Limb (tissue), 2 donors: ENCODE data around the gene ABCA5.
"Not testable (repeated sequence)": the region's sequence is repeated elsewhere in the genome, so short reads cannot be mapped to it uniquely, and the experiment has no call there.

Source experiments
- DNase-seq, 2 donors: peaks; one replicate each; pipeline ENCODE4 v3.0.0-alpha.2; 2016; ENCODE audit errors: extremely low spot score in 2 of 2

ABCA5 gene

DNA sequence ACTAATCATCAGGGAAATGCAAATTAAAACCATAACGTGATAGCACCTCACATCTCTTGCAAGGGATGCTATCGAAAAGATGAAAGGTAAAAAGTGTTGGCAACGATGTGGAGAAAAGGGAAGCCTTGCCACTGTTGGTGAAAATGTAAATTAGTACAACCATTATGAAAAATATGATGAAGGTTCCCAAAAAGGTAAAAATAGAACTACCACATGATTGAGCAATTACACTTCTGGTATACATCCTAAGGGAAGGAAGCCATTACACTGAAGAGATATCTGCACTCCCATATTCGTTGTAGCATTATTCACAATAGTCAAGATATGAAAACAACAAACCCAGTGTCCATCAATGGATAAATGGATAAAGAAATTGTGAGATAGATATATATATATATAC is 119.8 kb downstream of the ABCA5 start:
- no peak for DNase-seq

DNA sequence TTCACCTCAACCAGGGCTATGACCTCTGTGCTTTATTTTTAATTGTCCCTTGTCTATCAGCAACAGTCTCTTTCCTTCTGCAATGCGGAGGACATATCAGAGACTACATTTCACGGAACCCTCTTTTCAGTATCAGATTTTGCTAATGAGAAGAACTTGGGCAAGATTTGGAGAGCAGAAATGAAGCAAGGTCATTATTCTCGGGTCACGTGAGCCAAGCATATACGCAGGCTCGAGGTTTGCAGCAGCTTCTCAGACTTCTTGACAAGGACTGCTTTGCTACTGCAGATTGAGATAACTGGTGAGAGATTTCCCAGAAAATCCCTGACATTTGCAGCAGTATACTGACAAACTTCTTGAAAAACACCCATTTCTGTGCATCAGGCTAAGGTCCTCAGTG is 128.7 kb downstream of the ABCA5 start:
- no peak for DNase-seq

DNA sequence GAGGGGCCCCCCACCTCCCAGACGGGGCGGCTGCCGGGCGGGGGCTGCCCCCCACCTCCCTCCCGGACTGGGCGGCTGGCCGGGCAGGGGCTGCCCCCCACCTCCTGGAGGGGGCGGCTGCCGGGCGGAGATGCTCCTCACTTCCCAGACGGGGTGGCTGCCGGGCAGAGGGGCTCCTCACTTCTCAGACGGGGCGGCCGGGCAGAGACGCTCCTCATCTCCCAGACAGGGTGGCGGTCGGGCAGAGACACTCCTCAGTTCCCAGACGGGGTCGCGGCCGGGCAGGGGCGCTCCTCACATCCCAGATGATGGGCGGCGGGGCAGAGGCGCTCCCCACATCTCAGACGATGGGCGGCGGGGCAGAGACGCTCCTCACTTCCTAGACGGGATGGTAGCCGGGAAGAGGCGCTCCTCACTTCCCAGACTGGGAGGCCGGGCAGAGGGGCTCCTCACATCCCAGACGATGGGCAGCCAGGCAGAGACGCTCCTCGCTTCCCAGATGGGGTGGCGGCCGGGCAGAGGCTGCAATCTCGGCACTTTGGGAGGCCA is 130.8 kb downstream of the ABCA5 start:
- DNase-seq = not testable (repeated sequence)
